ENCODE results near the gene HCN2.
"Not testable (repeated sequence)": the region's sequence is repeated elsewhere in the genome, so short reads cannot be mapped to it uniquely, and the experiment has no call there.

HCN2 gene

GRCh38 chr19:602391-603301 is 13.0 kb downstream of the HCN2 start:
- no peak for DNase-seq (ENCODE audit: insufficient read length, low spot score)
- no peak for FAIRE-seq

GRCh38 chr19:603302-603639 is 13.6 kb downstream of the HCN2 start:
- not testable (repeated sequence) for FAIRE-seq; DNase-seq (ENCODE audit: insufficient read length, low spot score)

- not testable (repeated sequence) for FAIRE-seq; DNase-seq (ENCODE audit: insufficient read length, low spot score)
These were observed 14.1 kb downstream of the HCN2 start for GRCh38 chr19:603779-604178.

GRCh38 chr19:604355-604754 is 14.7 kb downstream of the HCN2 start:
- no peak for FAIRE-seq
- DNase-seq (ENCODE audit: insufficient read length, low spot score): no peak

GRCh38 chr19:605061-605971 is 15.6 kb downstream of the HCN2 start:
- DNase-seq (ENCODE audit: insufficient read length, low spot score): not testable (repeated sequence)

GRCh38 chr19:607301-608154 is 17.8 kb downstream of the HCN2 start:
- DNase-seq (ENCODE audit: insufficient read length, low spot score): no peak
- FAIRE-seq: no peak

More at GRCh38 chr19:605061-605971, 15.6 kb downstream of the HCN2 start:
- FAIRE-seq: not testable (repeated sequence)

GRCh38 chr19:608155-609003 is 18.7 kb downstream of the HCN2 start:
- DNase-seq (ENCODE audit: insufficient read length, low spot score) (no peak), FAIRE-seq (no peak)

- DNase-seq (ENCODE audit: insufficient read length, low spot score) (no peak), FAIRE-seq (no peak)
These were observed 19.3 kb downstream of the HCN2 start for GRCh38 chr19:609004-609346.

GRCh38 chr19:610071-610800 is 20.6 kb downstream of the HCN2 start:
- FAIRE-seq (no peak), DNase-seq (ENCODE audit: insufficient read length, low spot score) (no peak)

GRCh38 chr19:610801-611480 is 21.3 kb downstream of the HCN2 start:
- DNase-seq (ENCODE audit: insufficient read length, low spot score) (peak; percentile 82), FAIRE-seq (peak; percentile 72)

- DNase-seq (ENCODE audit: insufficient read length, low spot score): no peak
- no peak for FAIRE-seq
These were observed 21.8 kb downstream of the HCN2 start for GRCh38 chr19:611481-611868.

GRCh38 chr19:612941-613340 is 23.3 kb downstream of the HCN2 start:
- FAIRE-seq (no peak), DNase-seq (ENCODE audit: insufficient read length, low spot score) (no peak)

GRCh38 chr19:613732-614567 is 24.3 kb downstream of the HCN2 start:
- FAIRE-seq: no peak

GRCh38 chr19:615619-616018 is 25.9 kb downstream of the HCN2 start:
- no peak for FAIRE-seq
- DNase-seq (ENCODE audit: insufficient read length, low spot score): no peak

More at GRCh38 chr19:613732-614567, 24.3 kb downstream of the HCN2 start:
- DNase-seq (ENCODE audit: insufficient read length, low spot score): no peak

- no peak for FAIRE-seq
- no peak for DNase-seq (ENCODE audit: insufficient read length, low spot score)
These were observed 26.5 kb downstream of the HCN2 start for GRCh38 chr19:616062-616700.

GRCh38 chr19:616747-617526 is 27.3 kb downstream of the HCN2 start:
- FAIRE-seq: no peak
- DNase-seq (ENCODE audit: insufficient read length, low spot score): no peak

Data from GM19239 (cell line).